ENCODE measurements around the gene SSR1. TPM values are rescaled to one million over a fixed set of nuclear protein-coding genes. Genes with fewer than 3 reads are reported as not detected.

Gene SSR1
- total and polyA plus RNA-seq, 9 of the 15 experiments (the other 6 are each of a cell fraction or from before 2014, with no cell fraction given) = 87.7 to 220 (median 144) TPM

- TF ChIP-seq, protein P1, sequence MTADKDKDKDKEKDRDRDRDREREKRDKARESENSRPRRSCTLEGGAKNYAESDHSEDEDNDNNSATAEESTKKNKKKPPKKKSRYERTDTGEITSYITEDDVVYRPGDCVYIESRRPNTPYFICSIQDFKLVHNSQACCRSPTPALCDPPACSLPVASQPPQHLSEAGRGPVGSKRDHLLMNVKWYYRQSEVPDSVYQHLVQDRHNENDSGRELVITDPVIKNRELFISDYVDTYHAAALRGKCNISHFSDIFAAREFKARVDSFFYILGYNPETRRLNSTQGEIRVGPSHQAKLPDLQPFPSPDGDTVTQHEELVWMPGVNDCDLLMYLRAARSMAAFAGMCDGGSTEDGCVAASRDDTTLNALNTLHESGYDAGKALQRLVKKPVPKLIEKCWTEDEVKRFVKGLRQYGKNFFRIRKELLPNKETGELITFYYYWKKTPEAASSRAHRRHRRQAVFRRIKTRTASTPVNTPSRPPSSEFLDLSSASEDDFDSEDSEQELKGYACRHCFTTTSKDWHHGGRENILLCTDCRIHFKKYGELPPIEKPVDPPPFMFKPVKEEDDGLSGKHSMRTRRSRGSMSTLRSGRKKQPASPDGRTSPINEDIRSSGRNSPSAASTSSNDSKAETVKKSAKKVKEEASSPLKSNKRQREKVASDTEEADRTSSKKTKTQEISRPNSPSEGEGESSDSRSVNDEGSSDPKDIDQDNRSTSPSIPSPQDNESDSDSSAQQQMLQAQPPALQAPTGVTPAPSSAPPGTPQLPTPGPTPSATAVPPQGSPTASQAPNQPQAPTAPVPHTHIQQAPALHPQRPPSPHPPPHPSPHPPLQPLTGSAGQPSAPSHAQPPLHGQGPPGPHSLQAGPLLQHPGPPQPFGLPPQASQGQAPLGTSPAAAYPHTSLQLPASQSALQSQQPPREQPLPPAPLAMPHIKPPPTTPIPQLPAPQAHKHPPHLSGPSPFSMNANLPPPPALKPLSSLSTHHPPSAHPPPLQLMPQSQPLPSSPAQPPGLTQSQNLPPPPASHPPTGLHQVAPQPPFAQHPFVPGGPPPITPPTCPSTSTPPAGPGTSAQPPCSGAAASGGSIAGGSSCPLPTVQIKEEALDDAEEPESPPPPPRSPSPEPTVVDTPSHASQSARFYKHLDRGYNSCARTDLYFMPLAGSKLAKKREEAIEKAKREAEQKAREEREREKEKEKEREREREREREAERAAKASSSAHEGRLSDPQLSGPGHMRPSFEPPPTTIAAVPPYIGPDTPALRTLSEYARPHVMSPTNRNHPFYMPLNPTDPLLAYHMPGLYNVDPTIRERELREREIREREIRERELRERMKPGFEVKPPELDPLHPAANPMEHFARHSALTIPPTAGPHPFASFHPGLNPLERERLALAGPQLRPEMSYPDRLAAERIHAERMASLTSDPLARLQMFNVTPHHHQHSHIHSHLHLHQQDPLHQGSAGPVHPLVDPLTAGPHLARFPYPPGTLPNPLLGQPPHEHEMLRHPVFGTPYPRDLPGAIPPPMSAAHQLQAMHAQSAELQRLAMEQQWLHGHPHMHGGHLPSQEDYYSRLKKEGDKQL (CRISPR knock-in tag; IDR thresholded peaks at IDR 0.05; ENCODE audit: borderline replicate concordance) = no peak
- TF ChIP-seq RBFOX2 (IDR thresholded peaks at IDR 0.05; ENCODE audit: low read depth, low read length) (peak; percentile 9; the same call in 1 of the 2 replicates), BCLAF1 (IDR thresholded peaks at IDR 0.05; ENCODE audit: borderline replicate concordance in 1 of 2, control insufficient read depth in 1 of 2, low read depth in 2 of 2, low read length in 1 of 2) (no peak), ZNF507 (tag; conservative IDR thresholded peaks at IDR 0.05) (0 out of 2 replicates have a peak, but pooled peaks have one; percentile 12), MAFK (IDR thresholded peaks at IDR 0.05; ENCODE audit: low read length) (peak; percentile 98)
Observed at GRCh38 chr6:7311176-7311575, 1.8 kb downstream of the SSR1 start (continued).
